MM.1S (cell line): ENCODE results near the gene NGEF.

Experiments
- CTCF ChIP-seq: fragments of 300-600 bp; sonication (generic); IDR thresholded peaks from 2 replicates; pipeline ENCODE4 v1.5.1; 2016; ENCODE audit warnings: antibody characterized with exemption, low read length, mixed read lengths
- EZH2 ChIP-seq: fragments of 300-600 bp; sonication (generic); optimal IDR thresholded peaks from 2 replicates; pipeline ENCODE3; 2017; ENCODE audit warnings: low read depth, mild to moderate bottlenecking, antibody characterized with exemption, low read length, mixed read lengths

DNA sequence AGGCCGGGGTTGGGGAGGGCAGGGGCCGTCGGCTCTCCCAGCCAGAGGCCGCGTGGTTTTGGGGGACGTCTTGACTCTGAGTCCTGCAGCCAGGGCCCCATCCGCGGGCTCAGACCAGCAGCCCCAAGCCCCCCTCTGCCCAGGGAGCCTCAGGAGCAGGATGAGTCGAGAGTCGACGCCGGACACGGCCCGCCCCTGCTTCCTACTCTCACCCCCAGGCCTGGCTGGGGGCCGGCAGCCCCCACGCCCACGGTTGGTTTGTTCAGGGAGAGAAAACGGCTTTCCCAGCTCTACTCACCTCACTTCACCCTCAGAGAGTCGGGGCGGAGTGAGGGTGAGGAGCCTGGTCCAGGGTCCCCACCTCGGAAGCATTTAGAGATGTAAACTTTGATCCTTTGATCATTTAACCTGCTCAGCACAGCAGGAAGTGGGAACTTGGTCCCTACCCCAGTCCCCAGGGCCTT is 136.0 kb downstream of the NGEF start:
- no peak for TF ChIP-seq CTCF
- no peak for TF ChIP-seq EZH2
